B cell (primary cell): ENCODE data around the gene PYCARD. TPM values are rescaled to one million over a fixed set of nuclear protein-coding genes. Genes with fewer than 3 reads are reported as not detected.

Experiments used
- ATAC-seq: fragments of 200-7000 bp; cut with Tn5 transposase; one replicate; pipeline ENCODE4 v1.10.0; 2021; ENCODE audit warnings: low read depth, mild to moderate bottlenecking, moderate number of reproducible peaks, moderate library complexity
- CTCF ChIA-PET: fragments of 350-600 bp; sonication (Branson Sonifier 250); formaldehyde crosslinking; loops from one replicate; lab custom pipeline; 2021; ENCODE audit warnings: antibody characterized with exemption, inconsistent platforms; lab: Charles Lee
- POLR2A ChIA-PET: fragments of 350-600 bp; sonication (Branson Sonifier 250); formaldehyde crosslinking; loops from one replicate; lab custom pipeline; 2021; ENCODE audit warnings: antibody characterized with exemption; lab: Charles Lee
- DNase-seq: peaks from one replicate; pipeline ENCODE4 v3.0.0; 2013
- H2AFZ ChIP-seq: 2 replicates; pipeline ENCODE4 v1.6.1; 2012; ENCODE audit warnings: mild to moderate bottlenecking, low read depth, low read length; ENCODE audit not compliant: insufficient read depth, poor library complexity, severe bottlenecking
- H3K27ac ChIP-seq, 2 donors: 1 replicate in 1 of 2; 2 replicates in 1 of 2; pipeline ENCODE4 v1.5.1; 2012 to 2013; ENCODE audit warnings: low read length in 2 of 2, mild to moderate bottlenecking in 2 of 2, moderate library complexity in 1 of 2
- H3K27me3 ChIP-seq, 4 experiments: fragments of 200-600 bp in 1 of 4; sonication (generic) in 1 of 4; replicated peaks in 1 of 4; 1 replicate in 2 of 4; 2 replicates in 2 of 4; pipeline versions ENCODE4 v1.6.1 to v1.7.0; 2013 to 2016; ENCODE audit warnings: low read length in 3 of 4, mild to moderate bottlenecking in 2 of 4, mixed read lengths in 1 of 4, moderate library complexity in 1 of 4; ENCODE audit not compliant: insufficient read depth in 4 of 4, control insufficient read depth in 3 of 4; ENCODE audit errors: control extremely low read depth in 1 of 4
- H3K36me3 ChIP-seq, 2 experiments: replicated peaks in 1 of 2; 1 replicate in 1 of 2; 2 replicates in 1 of 2; pipeline versions ENCODE4 v1.6.1 to v1.7.1; 2013; ENCODE audit warnings: low read length in 1 of 2; ENCODE audit not compliant: insufficient read depth in 2 of 2, control insufficient read depth in 1 of 2; ENCODE audit errors: control extremely low read depth in 1 of 2, extremely low read depth in 1 of 2
- H3K4me1 ChIP-seq, 2 donors: fragments of 200-600 bp in 1 of 2; sonication (generic) in 1 of 2; 1 replicate in 1 of 2; 2 replicates in 1 of 2; pipeline versions ENCODE4 v1.5.1 to v1.6.1; 2013 to 2017; ENCODE audit warnings: low read length in 2 of 2; ENCODE audit not compliant: control insufficient read depth in 2 of 2, insufficient read depth in 2 of 2
- H3K4me2 ChIP-seq: replicated peaks from 2 replicates; pipeline ENCODE3; 2012; ENCODE audit warnings: mild to moderate bottlenecking, low read depth, low read length; ENCODE audit not compliant: poor library complexity, severe bottlenecking
- H3K4me3 ChIP-seq, 5 experiments: fragments of 200-600 bp in 1 of 5; sonication (generic) in 1 of 5; 1 replicate in 3 of 5; 2 replicates in 2 of 5; pipeline versions ENCODE4 v1.5.1 to v1.7.0; 2011 to 2016; ENCODE audit warnings: low read length in 4 of 5, mild to moderate bottlenecking in 4 of 5, low read depth in 2 of 5, control low read depth in 1 of 5, moderate library complexity in 1 of 5; ENCODE audit not compliant: insufficient read depth in 1 of 5; ENCODE audit errors: control extremely low read depth in 1 of 5, extremely low read depth in 1 of 5
- H3K79me2 ChIP-seq: fragments of 200-600 bp; sonication (generic); one replicate; pipeline ENCODE4 v1.6.0; 2016; ENCODE audit warnings: low read length; ENCODE audit not compliant: control insufficient read depth, insufficient read depth
- H3K9ac ChIP-seq: fragments of 200-600 bp; sonication (generic); 2 replicates; pipeline ENCODE4 v1.6.1; 2017; ENCODE audit warnings: mild to moderate bottlenecking, low read length, moderate library complexity
- H3K9me3 ChIP-seq, 3 donors: one replicate each; pipeline versions ENCODE4 v1.6.1 to v1.7.1; 2013; ENCODE audit warnings: low read length in 2 of 3; ENCODE audit not compliant: control insufficient read depth in 2 of 3, insufficient read depth in 1 of 3; ENCODE audit errors: control extremely low read depth in 1 of 3
- H4K20me1 ChIP-seq: 2 replicates; pipeline ENCODE4 v1.6.0; 2012; ENCODE audit warnings: mild to moderate bottlenecking, low read length; ENCODE audit not compliant: insufficient read depth, control insufficient read depth, poor library complexity, severe bottlenecking
- H3K27ac Mint-ChIP-seq: one replicate; pipeline ENCODE4 v1.8.0; 2021; ENCODE audit warnings: mixed read lengths
- H3K27me3 Mint-ChIP-seq: one replicate; pipeline ENCODE4 v1.8.0; 2021; ENCODE audit warnings: mixed read lengths
- H3K4me1 Mint-ChIP-seq: one replicate; pipeline ENCODE4 v1.8.0; 2021; ENCODE audit warnings: mixed read lengths
- H3K4me3 Mint-ChIP-seq: one replicate; pipeline ENCODE4 v1.8.0; 2021; ENCODE audit warnings: mixed read lengths
- H3K9me3 Mint-ChIP-seq: one replicate; pipeline ENCODE4 v1.8.0; 2022; ENCODE audit warnings: mixed read lengths; ENCODE audit not compliant: insufficient read depth
- EZH2 ChIP-seq: IDR thresholded peaks from 2 replicates; pipeline ENCODE4 v1.6.1; 2012; ENCODE audit warnings: borderline replicate concordance, low read depth, mild to moderate bottlenecking, moderate library complexity, low read length; ENCODE audit not compliant: insufficient read depth, poor library complexity, severe bottlenecking
- WGBS: methylation state at CpG from one replicate; pipeline ENCODE4 v1.1.5; 2013; ENCODE audit warnings: missing lambda C conversion rate; ENCODE audit not compliant: insufficient coverage; 5-methylcytosine and 5-hydroxymethylcytosine counted together
- intact Hi-C: fragments of 100-400 bp; cut with micrococcal nuclease; formaldehyde crosslinking; loops from one replicate; pipeline ENCODE4 v1.10.0; 2022
- polyA plus RNA-seq: library from polyadenylated mRNA; depleted of rRNA; stranded (reverse); fragments of >200 nt; gene quantifications from 2 replicates; pipeline ENCODE4 v1.2.3, GENCODE V29; 2012
- total RNA-seq, 2 donors: library from RNA; stranded (reverse); fragments of 120-200 nt in 1 of 2; gene quantifications; 1 replicate in 1 of 2; 2 replicates in 1 of 2; pipeline versions ENCODE4 v1.2.3 to v1.2.4, GENCODE V29; 2013 to 2022
- TF ChIP-seq, protein P1 (sequence below): fragments of 200-600 bp; IDR thresholded peaks from one replicate; pipeline ENCODE4 v1.8.0; 2022; ENCODE audit warnings: antibody characterized with exemption, mild to moderate bottlenecking

PYCARD gene
- total and polyA plus RNA-seq, 2 donors (not counting 1 experiment from before 2014, with no cell fraction given): 35.7 to 72.0 TPM

DNA sequence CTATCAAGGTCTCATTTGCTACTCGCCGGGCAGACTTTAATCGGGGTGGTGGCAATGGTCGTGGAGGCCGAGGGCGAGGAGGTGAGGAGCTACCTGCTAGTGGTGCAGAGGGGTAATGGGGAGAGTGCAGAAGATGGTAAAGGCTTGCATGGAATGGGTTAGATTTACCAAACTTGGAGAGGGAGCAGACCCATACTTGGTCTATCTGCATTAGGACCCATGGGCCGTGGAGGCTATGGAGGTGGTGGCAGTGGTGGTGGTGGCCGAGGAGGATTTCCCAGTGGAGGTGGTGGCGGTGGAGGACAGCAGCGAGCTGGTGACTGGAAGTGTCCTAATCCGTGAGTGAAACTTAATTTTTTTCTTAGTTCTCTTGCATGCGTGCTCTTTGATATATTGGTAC is 12.5 kb downstream of the PYCARD start:
- Histone ChIP-seq H3K4me3 (no peak overlapping the region), H2AFZ (no peak overlapping the region), H3K4me1 (peaks cover 0 to 5% of the 10 kb centered on the region in 2 donors), H3K79me2 (peaks cover 46% of the 10 kb centered on the region), H3K9me3 (no peaks in the 10 kb centered on the region), H3K36me3 (peaks cover 6 to 98% of the 10 kb centered on the region in 2 experiments), H4K20me1 (peaks cover 96% of the 10 kb centered on the region), H3K27me3 (no peaks in the 10 kb centered on the region), H3K4me2 (no peak overlapping the region), H3K27ac (no peak overlapping the region), H3K9ac (no peak overlapping the region)
- ChIA-PET POLR2A (interaction anchor here (0.6 kb wide), 1 partner anchor 35 kb away, joined by 7 read pairs; no protein-coding TSS in a partner anchor), CTCF (interaction anchor here (1.3 kb wide), 1 partner anchor 193 kb away, joined by 3 read pairs; no protein-coding TSS in a partner anchor)
- TF ChIP-seq, protein P1, sequence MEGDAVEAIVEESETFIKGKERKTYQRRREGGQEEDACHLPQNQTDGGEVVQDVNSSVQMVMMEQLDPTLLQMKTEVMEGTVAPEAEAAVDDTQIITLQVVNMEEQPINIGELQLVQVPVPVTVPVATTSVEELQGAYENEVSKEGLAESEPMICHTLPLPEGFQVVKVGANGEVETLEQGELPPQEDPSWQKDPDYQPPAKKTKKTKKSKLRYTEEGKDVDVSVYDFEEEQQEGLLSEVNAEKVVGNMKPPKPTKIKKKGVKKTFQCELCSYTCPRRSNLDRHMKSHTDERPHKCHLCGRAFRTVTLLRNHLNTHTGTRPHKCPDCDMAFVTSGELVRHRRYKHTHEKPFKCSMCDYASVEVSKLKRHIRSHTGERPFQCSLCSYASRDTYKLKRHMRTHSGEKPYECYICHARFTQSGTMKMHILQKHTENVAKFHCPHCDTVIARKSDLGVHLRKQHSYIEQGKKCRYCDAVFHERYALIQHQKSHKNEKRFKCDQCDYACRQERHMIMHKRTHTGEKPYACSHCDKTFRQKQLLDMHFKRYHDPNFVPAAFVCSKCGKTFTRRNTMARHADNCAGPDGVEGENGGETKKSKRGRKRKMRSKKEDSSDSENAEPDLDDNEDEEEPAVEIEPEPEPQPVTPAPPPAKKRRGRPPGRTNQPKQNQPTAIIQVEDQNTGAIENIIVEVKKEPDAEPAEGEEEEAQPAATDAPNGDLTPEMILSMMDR: no peak
- TF ChIP-seq EZH2: no peak
- 98% methylated on average over 12 of the region's 12 CpGs for WGBS
- Mint-ChIP-seq H3K27me3 (no peaks in the 10 kb centered on the region), H3K4me1 (peaks cover 35% of the 10 kb centered on the region), H3K27ac (no peak overlapping the region), H3K4me3 (no peak overlapping the region), H3K9me3 (no peaks in the 10 kb centered on the region)
- intact Hi-C loops: no loop called here
- ATAC-seq: no peak
- DNase-seq: no peak

DNA sequence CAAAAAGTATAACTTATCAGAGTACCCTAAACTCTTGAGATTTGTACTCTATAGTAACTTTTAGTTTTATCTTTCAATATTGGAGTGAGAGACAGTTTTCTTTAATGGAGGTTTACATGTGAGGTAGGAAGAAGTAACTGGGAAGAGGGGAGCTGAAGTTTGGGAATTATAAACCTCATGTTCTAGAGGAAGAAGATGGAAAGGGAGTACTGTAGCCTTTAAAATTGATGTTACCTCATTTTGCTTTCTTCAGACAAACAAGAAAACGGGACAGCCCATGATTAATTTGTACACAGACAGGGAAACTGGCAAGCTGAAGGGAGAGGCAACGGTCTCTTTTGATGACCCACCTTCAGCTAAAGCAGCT is 13.2 kb downstream of the PYCARD start:
- Histone ChIP-seq H3K9me3 (no peaks in the 10 kb centered on the region), H3K9ac (no peak overlapping the region), H3K4me3 (no peak overlapping the region), H3K27ac (no peak overlapping the region), H4K20me1 (peaks cover 97% of the 10 kb centered on the region), H3K79me2 (peaks cover 52% of the 10 kb centered on the region), H3K4me2 (no peak overlapping the region), H3K4me1 (peaks cover 0 to 5% of the 10 kb centered on the region in 2 donors), H2AFZ (no peak overlapping the region), H3K36me3 (peaks cover 6 to 98% of the 10 kb centered on the region in 2 experiments), H3K27me3 (no peaks in the 10 kb centered on the region)
- DNase-seq (no peak), ATAC-seq (no peak)
- Mint-ChIP-seq H3K4me3 (no peak overlapping the region), H3K27me3 (no peaks in the 10 kb centered on the region), H3K27ac (no peak overlapping the region), H3K9me3 (no peaks in the 10 kb centered on the region), H3K4me1 (peaks cover 40% of the 10 kb centered on the region)
- ChIA-PET CTCF (interaction anchor here (0.5 to 1.3 kb wide), 2 partner anchors 36 to 193 kb away, joined by 3 to 5 read pairs; no protein-coding TSS in a partner anchor), POLR2A (interaction anchor here (0.6 kb wide), 1 partner anchor 35 kb away, joined by 7 read pairs; no protein-coding TSS in a partner anchor)
- TF ChIP-seq EZH2: no peak
- TF ChIP-seq, protein P1: no peak
- intact Hi-C loops: loop anchor here (10.0 kb wide), 2 partner anchors 85 to 685 kb away; partner anchors contain the start of genes BCKDK and ZNF267
- WGBS: 100% methylated on average over 1 of the region's 2 CpGs
